SU-DHL-6 (cell line): ENCODE data around the gene ADM5.

Source experiments
- H2AFZ ChIP-seq: fragments of 200-600 bp; sonication (generic); 2 replicates; pipeline ENCODE4 v1.6.1; 2014; ENCODE audit warnings: low read depth, mild to moderate bottlenecking, moderate library complexity, mixed read lengths, antibody characterized with exemption, low read length; ENCODE audit not compliant: severe bottlenecking
- H3F3A ChIP-seq: fragments of 200-600 bp; shearing (Covaris generic); 2 replicates; pipeline ENCODE4 v1.6.0; 2016; ENCODE audit warnings: antibody characterized with exemption, mild to moderate bottlenecking; ENCODE audit not compliant: insufficient read depth
- H3K27ac ChIP-seq: fragments of 200-600 bp; sonication (generic); 2 replicates; pipeline ENCODE4 v1.5.1; 2016; ENCODE audit warnings: low read depth, mild to moderate bottlenecking, low read length, moderate library complexity, mixed read lengths
- H3K27me3 ChIP-seq: fragments of 200-600 bp; sonication (generic), shearing (Covaris generic); 2 replicates; pipeline ENCODE4 v1.6.0; 2014; ENCODE audit warnings: mild to moderate bottlenecking, low read length
- H3K36me3 ChIP-seq: fragments of 200-600 bp; sonication (generic); 2 replicates; pipeline ENCODE4 v1.6.1; 2014; ENCODE audit warnings: mild to moderate bottlenecking, low read length, mixed read lengths
- H3K4me2 ChIP-seq: fragments of 300-600, 200-600 bp; shearing (Covaris generic), sonication (generic); 2 replicates; pipeline ENCODE4 v1.6.0; 2014; ENCODE audit warnings: low read length, low read depth, mild to moderate bottlenecking; ENCODE audit not compliant: poor library complexity, severe bottlenecking
- H3K4me3 ChIP-seq: fragments of 200-600 bp; sonication (generic); 2 replicates; pipeline ENCODE4 v1.5.1; 2014; ENCODE audit warnings: antibody characterized with exemption, low read length, mild to moderate bottlenecking, mixed read lengths; ENCODE audit not compliant: insufficient read depth, poor library complexity, severe bottlenecking
- H3K79me2 ChIP-seq: fragments of 200-600 bp; sonication (generic); 2 replicates; pipeline ENCODE4 v1.6.1; 2014; ENCODE audit warnings: mild to moderate bottlenecking, low read length, moderate library complexity; ENCODE audit not compliant: insufficient read depth
- H3K9ac ChIP-seq: fragments of 200-600 bp; sonication (generic); 2 replicates; pipeline ENCODE4 v1.7.0; 2014; ENCODE audit warnings: mild to moderate bottlenecking, low read length
- H3K9me2 ChIP-seq: fragments of 200-600 bp; sonication (generic); replicated peaks from 2 replicates; pipeline ENCODE4 v1.6.1; 2014; ENCODE audit warnings: low read length; ENCODE audit not compliant: insufficient read depth
- H3K9me3 ChIP-seq: fragments of 200-600 bp; sonication (generic); 2 replicates; pipeline ENCODE4 v1.6.1; 2014; ENCODE audit warnings: low read length, mixed read lengths; ENCODE audit not compliant: insufficient read depth
- H4K20me1 ChIP-seq: fragments of 200-600 bp; sonication (generic); 2 replicates; pipeline ENCODE4 v1.6.1; 2014; ENCODE audit warnings: low read depth, mild to moderate bottlenecking, antibody characterized with exemption, low read length, moderate library complexity, mixed read lengths
- EZH2phosphoT487 ChIP-seq: fragments of 200-600 bp; sonication (generic), shearing (Covaris generic); conservative IDR thresholded peaks from 2 replicates; pipeline ENCODE4 v1.6.1; 2018; ENCODE audit warnings: mild to moderate bottlenecking, antibody characterized with exemption, low read length, moderate library complexity, mixed read lengths
- TF ChIP-seq, protein P1 (sequence below): fragments of 200-600 bp; sonication (generic); IDR thresholded peaks from one replicate; pipeline ENCODE4 v1.5.1; 2017; ENCODE audit warnings: antibody characterized with exemption, mild to moderate bottlenecking, low read length, moderate library complexity; ENCODE audit not compliant: insufficient read depth, poor library complexity, severe bottlenecking

The ADM5 gene, protein sequence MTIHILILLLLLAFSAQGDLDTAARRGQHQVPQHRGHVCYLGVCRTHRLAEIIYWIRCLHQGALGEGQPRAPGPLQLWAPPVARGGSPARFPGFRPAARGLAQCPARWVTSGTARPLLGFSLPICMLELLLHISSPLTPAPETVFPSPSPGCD

DNA sequence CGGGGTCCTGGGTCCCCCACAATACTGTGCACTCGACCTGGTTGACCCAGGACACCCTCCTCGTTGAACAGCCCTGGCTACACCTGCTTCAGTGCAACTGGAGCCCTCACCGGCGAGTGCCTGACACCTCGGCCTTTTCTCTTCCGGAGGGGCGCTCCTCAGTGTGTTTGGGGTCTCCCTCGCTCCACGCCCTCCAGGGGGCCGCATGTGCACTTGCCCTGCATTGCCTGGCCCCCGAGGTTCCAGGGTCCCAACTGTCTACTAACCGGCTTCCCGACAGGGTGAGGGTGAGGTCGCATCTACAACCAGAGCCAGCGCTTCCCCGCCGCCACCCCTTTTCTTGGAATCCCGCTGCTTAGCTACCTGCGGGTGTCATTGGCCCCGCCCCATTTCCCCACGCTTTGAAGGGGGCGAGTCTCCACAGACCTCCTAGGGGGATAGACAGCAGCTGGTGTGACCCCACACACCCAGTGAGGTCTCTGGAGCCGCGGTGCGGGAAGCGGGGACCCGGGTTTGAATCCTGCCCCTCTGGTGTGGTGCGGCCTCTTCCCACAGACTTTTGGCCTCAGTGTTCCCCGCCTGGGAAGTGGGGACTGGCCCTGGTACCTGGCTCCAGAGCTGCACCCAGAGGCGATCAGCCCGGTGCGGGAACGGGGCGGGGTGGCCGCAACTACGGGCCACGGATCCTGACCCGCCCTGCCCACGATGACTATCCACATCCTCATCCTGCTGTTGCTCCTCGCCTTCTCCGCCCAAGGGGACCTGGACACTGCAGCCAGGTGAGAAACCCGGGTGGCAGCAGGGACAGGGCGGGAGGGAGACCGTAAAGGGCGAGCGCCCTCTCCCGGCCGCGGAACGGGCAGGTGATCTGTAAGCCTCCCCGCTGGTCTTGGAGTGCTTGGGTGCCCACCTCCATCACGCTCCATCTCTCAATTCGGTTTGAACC, at the start of gene ADM5:
TSS of gene ADM5 (plus strand) at position 462 of the 946 bp plus-strand sequence. CDS start at position 706, 244 bp downstream.
- Histone ChIP-seq H3K27ac (no peak within 1 kb of the TSS), H3K9me3 (no peaks in the 10 kb centered on the region), H3K4me2 (no peak within 1 kb of the TSS), H3K4me3 (no peak within 1 kb of the TSS), H4K20me1 (no peaks in the 10 kb centered on the region; the same call in 1 of the 2 replicates), H3K27me3 (no peaks in the 10 kb centered on the region), H3K36me3 (peaks cover 3% of the 10 kb centered on the region; the same call in 1 of the 2 replicates), H3K9ac (no peak within 1 kb of the TSS), H3K9me2 (no peaks in the 10 kb centered on the region), H2AFZ (no peak within 1 kb of the TSS), H3F3A (peaks cover 17% of the 10 kb centered on the region; the same call in 1 of the 2 replicates), H3K79me2 (no peaks in the 10 kb centered on the region)
- no peak for TF ChIP-seq EZH2phosphoT487
- TF ChIP-seq, protein P1, sequence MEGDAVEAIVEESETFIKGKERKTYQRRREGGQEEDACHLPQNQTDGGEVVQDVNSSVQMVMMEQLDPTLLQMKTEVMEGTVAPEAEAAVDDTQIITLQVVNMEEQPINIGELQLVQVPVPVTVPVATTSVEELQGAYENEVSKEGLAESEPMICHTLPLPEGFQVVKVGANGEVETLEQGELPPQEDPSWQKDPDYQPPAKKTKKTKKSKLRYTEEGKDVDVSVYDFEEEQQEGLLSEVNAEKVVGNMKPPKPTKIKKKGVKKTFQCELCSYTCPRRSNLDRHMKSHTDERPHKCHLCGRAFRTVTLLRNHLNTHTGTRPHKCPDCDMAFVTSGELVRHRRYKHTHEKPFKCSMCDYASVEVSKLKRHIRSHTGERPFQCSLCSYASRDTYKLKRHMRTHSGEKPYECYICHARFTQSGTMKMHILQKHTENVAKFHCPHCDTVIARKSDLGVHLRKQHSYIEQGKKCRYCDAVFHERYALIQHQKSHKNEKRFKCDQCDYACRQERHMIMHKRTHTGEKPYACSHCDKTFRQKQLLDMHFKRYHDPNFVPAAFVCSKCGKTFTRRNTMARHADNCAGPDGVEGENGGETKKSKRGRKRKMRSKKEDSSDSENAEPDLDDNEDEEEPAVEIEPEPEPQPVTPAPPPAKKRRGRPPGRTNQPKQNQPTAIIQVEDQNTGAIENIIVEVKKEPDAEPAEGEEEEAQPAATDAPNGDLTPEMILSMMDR = peak; percentile 44

DNA sequence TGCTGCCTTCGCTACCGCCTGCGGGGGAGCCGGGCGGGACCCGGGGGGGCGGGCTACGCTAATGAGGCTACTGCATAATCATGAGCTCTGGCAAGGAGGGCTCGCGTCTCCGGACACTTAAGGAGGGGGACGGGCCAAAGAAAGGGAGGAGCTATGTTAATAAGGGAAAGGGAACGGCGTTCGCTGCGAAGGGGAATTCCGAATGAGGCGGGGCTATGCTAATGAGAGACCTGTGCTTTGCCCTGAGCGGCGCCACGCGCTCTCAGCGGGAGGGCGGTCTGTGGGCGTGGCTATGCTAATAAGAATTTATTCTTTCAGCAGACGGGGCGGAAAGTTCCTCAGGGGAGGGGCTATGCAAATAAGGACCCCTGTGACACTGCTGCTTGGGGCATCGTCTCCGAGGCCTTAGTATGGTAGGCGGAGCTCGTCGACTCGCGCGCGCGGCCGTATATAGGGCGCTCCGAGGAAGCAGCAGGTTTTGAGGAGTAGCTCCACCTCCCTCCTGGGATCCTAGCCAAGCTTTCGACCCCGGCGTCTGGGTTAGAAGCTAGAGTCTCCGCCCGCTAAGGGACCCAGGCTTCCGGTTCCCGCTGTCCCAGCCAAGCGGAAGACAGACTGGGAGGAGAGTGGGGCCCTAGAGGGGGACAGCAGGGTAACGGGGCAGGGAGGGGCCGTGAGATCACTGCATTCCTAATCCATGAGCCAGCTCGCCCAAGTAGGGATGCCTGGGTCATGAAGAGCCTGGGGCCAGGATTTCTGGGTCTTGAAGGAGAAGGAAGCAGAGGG, 49.1 kb upstream of the ADM5 start, which contains the start of gene RRAS:
TSS of gene RRAS (minus strand) at position 31 of the 786 bp plus-strand sequence. CDS start 45 bp downstream, outside the sequence.
- Histone ChIP-seq H3F3A (0 out of 2 replicates have a peak, but pooled peaks cover 12% of the 10 kb centered on the region), H3K27ac (peak within 1 kb of the TSS; percentile 83), H3K4me3 (peak within 1 kb of the TSS; percentile 67), H3K9me3 (no peaks in the 10 kb centered on the region), H3K9me2 (no peaks in the 10 kb centered on the region), H2AFZ (no peak within 1 kb of the TSS), H3K9ac (peak within 1 kb of the TSS; percentile 76), H3K79me2 (peaks cover 28% of the 10 kb centered on the region), H4K20me1 (no peaks in the 10 kb centered on the region), H3K36me3 (no peaks in the 10 kb centered on the region), H3K4me2 (peak within 1 kb of the TSS; percentile 82), H3K27me3 (no peaks in the 10 kb centered on the region)
- TF ChIP-seq, protein P1 = no peak
- TF ChIP-seq EZH2phosphoT487 = no peak

DNA sequence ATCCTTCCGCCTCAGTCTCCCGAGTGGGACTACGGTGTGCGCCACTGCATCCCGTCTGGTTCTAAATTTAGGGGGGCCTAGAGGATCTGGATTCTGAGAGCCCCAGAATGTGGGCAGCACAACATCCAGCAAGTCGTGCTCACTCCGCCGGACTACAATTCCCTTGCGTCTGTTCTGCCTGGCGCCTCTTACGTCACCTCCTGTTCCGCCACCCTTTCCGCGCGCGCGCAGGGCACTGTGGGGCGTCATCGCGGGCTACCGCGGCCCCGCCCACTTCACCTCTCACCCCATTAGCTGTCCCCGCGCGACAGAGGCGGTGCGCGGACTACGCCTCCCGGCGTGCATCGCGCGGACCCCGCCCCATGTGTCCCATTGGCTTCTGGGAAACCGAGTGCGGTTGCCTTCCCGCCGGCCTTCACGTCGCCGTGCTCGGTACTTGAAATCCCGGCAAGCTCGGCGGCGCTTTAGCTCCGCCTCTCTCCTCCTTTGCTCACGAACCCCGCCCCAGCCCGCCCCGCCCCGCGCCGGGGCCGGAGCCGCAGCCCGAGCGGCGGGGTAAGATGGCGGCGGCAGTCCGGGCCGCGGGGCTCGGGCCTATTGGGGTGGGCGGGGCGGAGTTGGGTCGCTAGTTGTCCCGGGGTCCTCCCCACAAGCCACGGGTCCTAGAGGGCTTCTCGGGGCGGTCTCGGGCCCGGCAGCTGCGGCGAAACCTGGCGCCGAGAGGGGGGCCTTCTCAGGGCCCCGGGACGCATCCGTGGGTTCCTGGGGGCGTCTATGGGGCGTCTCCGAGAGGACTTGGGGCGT, 47.5 kb upstream of the ADM5 start, which contains the start of gene SCAF1:
TSS of gene SCAF1 (plus strand) at position 522 of the 804 bp plus-strand sequence. CDS start 2,818 bp downstream, outside the sequence.
- Histone ChIP-seq H4K20me1 (no peaks in the 10 kb centered on the region), H3K9me3 (no peaks in the 10 kb centered on the region), H2AFZ (no peak within 1 kb of the TSS), H3K27me3 (no peaks in the 10 kb centered on the region), H3K9ac (peak within 1 kb of the TSS; percentile 80), H3K9me2 (no peaks in the 10 kb centered on the region), H3K36me3 (no peaks in the 10 kb centered on the region), H3K79me2 (peaks cover 28% of the 10 kb centered on the region), H3F3A (0 out of 2 replicates have a peak, but pooled peaks cover 12% of the 10 kb centered on the region), H3K4me2 (peak within 1 kb of the TSS; percentile 82), H3K4me3 (peak within 1 kb of the TSS; percentile 67), H3K27ac (peak within 1 kb of the TSS; percentile 83)
- TF ChIP-seq EZH2phosphoT487 = no peak
- TF ChIP-seq, protein P1 = no peak
